Chondrocyte (in vitro differentiated cells): Measurements from ENCODE around the gene SAFB. TPM values are rescaled to one million over a fixed set of nuclear protein-coding genes. Genes with fewer than 3 reads are reported as not detected.
A peak's percentile ranks its signal among the peaks of the same experiment; 100 is the strongest.

Experiments
- DNase-seq: peaks from one replicate; pipeline ENCODE4 v3.0.0; 2021; ENCODE audit warnings: mixed read lengths, low spot score
- H3K27ac Mint-ChIP-seq: one replicate; pipeline ENCODE4 v1.8.0; 2021; ENCODE audit warnings: mild to moderate bottlenecking, moderate library complexity, mixed read lengths; ENCODE audit not compliant: unreplicated experiment
- H3K27me3 Mint-ChIP-seq: 2 replicates; pipeline ENCODE4 v1.8.0; 2021; ENCODE audit warnings: low read depth, mixed read lengths
- H3K36me3 Mint-ChIP-seq: 2 replicates; pipeline ENCODE4 v1.8.0; 2021; ENCODE audit warnings: low read depth, mixed read lengths
- H3K4me1 Mint-ChIP-seq: 2 replicates; pipeline ENCODE4 v1.8.0; 2021; ENCODE audit warnings: low read depth, mild to moderate bottlenecking, mixed read lengths
- H3K4me3 Mint-ChIP-seq: one replicate; pipeline ENCODE4 v1.8.0; 2021; ENCODE audit warnings: mild to moderate bottlenecking, moderate library complexity, mixed read lengths; ENCODE audit not compliant: unreplicated experiment
- H3K9me3 Mint-ChIP-seq: 2 replicates; pipeline ENCODE4 v1.8.0; 2021; ENCODE audit warnings: low read depth, mixed read lengths
- CTCF ChIP-seq: fragments of 200-600 bp; sonication (generic); IDR thresholded peaks from 2 replicates; pipeline ENCODE4 v1.5.0; 2021; ENCODE audit warnings: antibody characterized with exemption, mild to moderate bottlenecking, moderate library complexity
- total RNA-seq: library from RNA; stranded (reverse); gene quantifications from 3 replicates; pipeline ENCODE4 v1.2.1, GENCODE V29; 2021

Gene SAFB
- total RNA-seq, 1 donor from 2014 or later = 58.3 TPM

- no peak for TF ChIP-seq CTCF
- H3K4me3 Mint-ChIP-seq = no peak overlapping the region
- H3K27ac Mint-ChIP-seq = peak overlapping the region; percentile 2
- peaks cover 20% of the 10 kb centered on the region for H3K4me1 Mint-ChIP-seq
- peaks cover 30% of the 10 kb centered on the region for H3K36me3 Mint-ChIP-seq
- H3K9me3 Mint-ChIP-seq = no peaks in the 10 kb centered on the region
- no peaks in the 10 kb centered on the region for H3K27me3 Mint-ChIP-seq
- no peak for DNase-seq
These were observed 72.2 kb downstream of the SAFB start for GRCh38 chr19:5694956-5695648.

- peak; percentile 89 for DNase-seq
- peaks cover 16% of the 10 kb centered on the region for H3K4me1 Mint-ChIP-seq
- H3K27me3 Mint-ChIP-seq = no peaks in the 10 kb centered on the region
- H3K27ac Mint-ChIP-seq = no peak overlapping the region
- no peaks in the 10 kb centered on the region for H3K9me3 Mint-ChIP-seq
- H3K36me3 Mint-ChIP-seq = peaks cover 29% of the 10 kb centered on the region
- no peak overlapping the region for H3K4me3 Mint-ChIP-seq
- TF ChIP-seq CTCF = no peak
These were observed 72.8 kb downstream of the SAFB start for GRCh38 chr19:5695649-5696195.

GRCh38 chr19:5696196-5697021 lies 73.5 kb downstream of the SAFB start:
- Mint-ChIP-seq H3K4me1 (peaks cover 11% of the 10 kb centered on the region), H3K4me3 (no peak overlapping the region), H3K27ac (no peak overlapping the region), H3K9me3 (no peaks in the 10 kb centered on the region), H3K27me3 (no peaks in the 10 kb centered on the region), H3K36me3 (peaks cover 31% of the 10 kb centered on the region)
- no peak for TF ChIP-seq CTCF
- peak; percentile 90 for DNase-seq

- no peak for TF ChIP-seq CTCF
- Mint-ChIP-seq H3K27me3 (no peaks in the 10 kb centered on the region), H3K36me3 (peaks cover 29% of the 10 kb centered on the region), H3K27ac (peak overlapping the region; percentile 49), H3K4me3 (no peak overlapping the region), H3K9me3 (no peaks in the 10 kb centered on the region), H3K4me1 (peaks cover 5% of the 10 kb centered on the region)
- DNase-seq = no peak
These were observed 74.4 kb downstream of the SAFB start for GRCh38 chr19:5697022-5697889.
